GM19328 (cell line): ENCODE results near the gene SLC29A4.
"Not testable (repeated sequence)": the region's sequence is repeated elsewhere in the genome, so short reads cannot be mapped to it uniquely, and the experiment has no call there.

Experiments used
- ATAC-seq: cut with Tn5 transposase; IDR thresholded peaks from one replicate; pipeline ENCODE4 v1.9.1; 2021; ENCODE audit warnings: mild to moderate bottlenecking, moderate library complexity; ENCODE audit not compliant: unreplicated experiment

SLC29A4 gene

DNA sequence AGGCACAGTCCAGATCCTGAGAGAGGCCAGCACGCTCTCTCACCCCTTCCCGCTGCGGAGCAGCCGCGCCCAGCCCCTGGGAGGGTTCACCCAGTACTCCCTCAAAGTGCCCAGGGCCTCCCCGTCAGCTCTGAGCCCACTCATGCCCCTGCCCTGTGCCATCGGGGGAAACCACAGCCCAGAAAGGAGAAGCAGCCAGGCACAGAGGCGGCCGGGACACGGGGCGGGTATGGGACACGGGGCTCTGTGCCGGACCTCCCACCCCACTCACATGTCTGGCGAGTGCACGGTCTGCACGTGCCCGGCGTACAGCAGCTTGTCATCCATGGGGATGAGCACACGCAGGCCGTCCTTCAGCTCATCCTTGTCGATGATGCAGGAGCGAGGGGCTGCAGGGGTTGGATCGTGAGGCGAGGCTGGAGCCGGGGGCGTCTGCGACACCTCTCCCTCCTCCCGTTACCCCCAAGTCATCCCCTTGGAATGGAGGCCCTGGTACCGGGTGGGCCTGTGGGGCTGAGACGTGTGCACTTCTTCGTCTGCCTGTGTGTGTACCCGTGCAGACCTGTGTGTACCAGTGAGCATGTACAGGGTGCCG is 38.2 kb downstream of the SLC29A4 start:
- no peak for ATAC-seq

DNA sequence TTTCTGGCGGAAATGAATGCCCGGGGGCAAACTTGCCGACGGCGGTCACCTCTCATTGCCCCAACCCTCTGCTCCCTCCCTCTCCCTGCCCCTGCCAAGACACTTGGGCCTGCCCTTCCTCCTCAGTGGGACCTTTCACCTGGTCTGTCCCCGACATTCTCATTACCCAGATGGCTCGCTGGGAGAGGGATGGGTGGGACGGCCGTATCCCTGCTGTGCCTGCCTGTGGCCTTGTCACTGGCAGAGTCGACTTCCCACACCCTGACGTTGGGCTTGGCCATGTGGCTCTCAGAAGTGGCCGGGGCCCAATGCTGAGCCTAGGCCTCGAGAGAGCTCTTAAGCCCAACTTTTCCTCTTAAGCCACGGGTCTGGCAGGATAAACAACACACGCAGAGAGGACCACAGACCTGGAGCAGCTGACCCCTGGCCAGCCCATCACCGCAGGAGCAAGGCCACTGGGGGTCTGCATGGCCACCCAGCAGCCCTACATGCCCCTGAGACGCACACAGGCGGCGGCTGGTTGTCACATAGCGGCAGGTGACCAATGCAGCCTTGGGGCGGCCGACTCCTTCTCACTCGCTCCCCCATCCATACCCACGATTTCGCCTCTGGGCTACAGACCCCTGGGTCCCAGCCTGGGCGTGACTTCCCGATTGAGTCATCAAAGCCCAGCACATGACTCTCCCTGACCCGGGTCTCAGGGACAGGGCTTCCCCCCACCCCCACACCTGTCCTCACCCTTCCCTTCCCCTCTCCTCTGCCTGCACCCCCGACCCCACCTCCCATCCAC is 40.1 kb downstream of the SLC29A4 start:
- no peak for ATAC-seq

GRCh38 chr7:5323800-5324781 is 41.3 kb downstream of the SLC29A4 start:
- not testable (repeated sequence) for ATAC-seq

- no peak for ATAC-seq
Measured at GRCh38 chr7:5324961-5325360, 42.2 kb downstream of the SLC29A4 start.

GRCh38 chr7:5330288-5330687 is 47.5 kb downstream of the SLC29A4 start:
- no peak for ATAC-seq

GRCh38 chr7:5332579-5332978 is 49.8 kb downstream of the SLC29A4 start:
- ATAC-seq = no peak

DNA sequence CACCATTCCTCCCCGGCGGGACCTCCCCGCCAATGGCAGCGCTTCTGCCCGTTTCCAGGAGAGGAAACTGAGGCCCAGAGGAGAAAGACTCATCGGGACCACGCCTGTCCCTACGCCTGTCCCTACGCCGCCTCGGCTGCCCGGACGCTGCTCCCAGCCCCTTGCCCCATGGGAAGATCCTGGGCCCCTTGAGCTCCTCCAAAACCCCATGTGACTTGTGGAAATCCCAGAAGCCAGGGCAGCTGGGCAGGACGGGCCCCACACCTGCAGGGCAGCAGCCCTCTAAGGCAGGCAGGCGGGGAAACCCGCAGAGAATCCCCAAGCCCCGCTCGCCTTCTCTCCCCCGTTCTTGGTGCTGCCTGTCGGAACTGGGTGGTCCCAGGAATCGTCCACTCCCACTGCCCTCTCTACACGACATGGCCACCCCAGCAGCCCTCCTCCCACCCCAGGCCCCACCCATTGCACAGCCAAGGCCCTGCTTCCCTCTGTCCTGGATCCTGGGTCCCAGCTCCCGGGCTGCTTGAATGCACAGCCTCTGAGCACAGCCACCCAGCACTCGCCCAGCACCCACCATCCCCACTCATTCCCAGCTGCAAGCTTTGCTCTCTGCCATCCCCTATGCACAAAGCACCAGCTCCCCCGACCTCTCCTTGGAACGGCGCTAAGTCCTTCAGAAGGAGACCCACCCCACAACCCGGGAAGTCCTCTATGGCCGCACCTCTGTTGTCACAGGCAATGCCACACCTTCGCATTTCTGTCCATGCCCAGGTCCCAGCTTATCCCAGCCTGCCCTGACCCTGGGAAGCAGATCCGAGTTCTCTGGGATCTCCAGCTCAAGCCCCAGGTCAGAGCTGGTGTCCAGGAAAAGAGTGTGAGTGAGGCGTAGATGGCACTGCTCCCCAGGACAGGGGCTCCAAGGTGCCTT is 50.6 kb downstream of the SLC29A4 start:
- no peak for ATAC-seq

- ATAC-seq = no peak
Measured at GRCh38 chr7:5334671-5335070, 51.9 kb downstream of the SLC29A4 start.

GRCh38 chr7:5337047-5337446 is 54.3 kb downstream of the SLC29A4 start:
- no peak for ATAC-seq

DNA sequence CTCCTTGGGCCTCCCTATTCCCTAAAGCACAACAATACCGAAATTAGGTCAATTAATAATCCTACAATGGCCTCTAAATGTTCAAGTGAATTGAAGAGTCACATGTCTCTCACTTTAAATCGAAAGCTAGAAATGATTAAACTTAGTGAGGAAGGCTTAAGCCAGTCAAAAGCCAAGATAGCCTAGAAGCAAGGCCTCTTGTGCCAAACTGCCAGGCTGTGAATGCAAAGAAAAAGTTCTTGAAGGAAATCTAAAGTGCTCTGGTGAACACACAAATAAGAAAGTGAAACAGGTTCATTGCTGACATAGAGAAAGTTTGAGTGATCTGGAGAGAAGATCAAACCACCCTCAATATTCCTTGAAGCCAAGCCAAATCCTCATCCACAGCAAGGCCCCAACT is 57.2 kb downstream of the SLC29A4 start:
- no peak for ATAC-seq

DNA sequence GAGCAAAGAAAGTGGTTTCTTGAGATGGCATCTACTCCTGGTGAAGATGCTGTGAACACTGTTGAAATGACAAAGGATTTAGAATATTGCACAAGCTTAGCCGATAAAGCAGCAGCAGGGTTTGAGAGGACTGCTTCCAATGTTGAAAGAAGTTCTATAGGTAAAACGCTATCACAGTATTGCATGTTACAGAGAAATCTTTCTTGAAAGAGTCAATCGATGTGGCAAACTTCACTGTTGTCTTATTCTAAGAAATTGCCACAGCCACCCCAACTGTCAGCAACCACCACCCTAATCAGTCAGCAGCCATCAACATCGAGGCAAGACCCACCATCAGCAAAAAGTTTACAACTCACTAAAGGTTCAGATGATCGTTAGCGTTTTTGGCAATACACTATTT is 59.9 kb downstream of the SLC29A4 start:
- no peak for ATAC-seq

DNA sequence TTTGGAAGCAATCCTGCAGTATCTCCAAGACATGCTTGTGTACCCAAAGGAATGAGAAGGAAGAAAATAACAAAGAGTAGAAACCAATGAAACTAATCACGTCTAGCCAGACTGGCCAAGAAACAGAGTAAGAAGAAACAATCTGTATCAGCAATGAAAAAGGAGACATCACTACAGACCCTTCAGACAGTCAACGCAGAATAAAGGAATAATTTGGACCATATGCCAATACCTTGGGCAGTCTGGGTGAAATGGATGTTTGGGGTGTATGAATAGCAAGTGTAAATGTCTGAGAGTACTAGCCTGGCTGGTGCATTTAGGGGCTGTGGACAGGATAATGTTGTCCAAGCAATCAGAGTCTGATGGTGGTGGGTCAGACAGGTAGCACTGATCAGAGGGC is 61.1 kb downstream of the SLC29A4 start:
- no peak for ATAC-seq

GRCh38 chr7:5344342-5344741 is 61.6 kb downstream of the SLC29A4 start:
- no peak for ATAC-seq

- no peak for ATAC-seq
Measured at GRCh38 chr7:5345171-5345570, 62.4 kb downstream of the SLC29A4 start.

- no peak for ATAC-seq
Measured at GRCh38 chr7:5345671-5346070, 62.9 kb downstream of the SLC29A4 start.

DNA sequence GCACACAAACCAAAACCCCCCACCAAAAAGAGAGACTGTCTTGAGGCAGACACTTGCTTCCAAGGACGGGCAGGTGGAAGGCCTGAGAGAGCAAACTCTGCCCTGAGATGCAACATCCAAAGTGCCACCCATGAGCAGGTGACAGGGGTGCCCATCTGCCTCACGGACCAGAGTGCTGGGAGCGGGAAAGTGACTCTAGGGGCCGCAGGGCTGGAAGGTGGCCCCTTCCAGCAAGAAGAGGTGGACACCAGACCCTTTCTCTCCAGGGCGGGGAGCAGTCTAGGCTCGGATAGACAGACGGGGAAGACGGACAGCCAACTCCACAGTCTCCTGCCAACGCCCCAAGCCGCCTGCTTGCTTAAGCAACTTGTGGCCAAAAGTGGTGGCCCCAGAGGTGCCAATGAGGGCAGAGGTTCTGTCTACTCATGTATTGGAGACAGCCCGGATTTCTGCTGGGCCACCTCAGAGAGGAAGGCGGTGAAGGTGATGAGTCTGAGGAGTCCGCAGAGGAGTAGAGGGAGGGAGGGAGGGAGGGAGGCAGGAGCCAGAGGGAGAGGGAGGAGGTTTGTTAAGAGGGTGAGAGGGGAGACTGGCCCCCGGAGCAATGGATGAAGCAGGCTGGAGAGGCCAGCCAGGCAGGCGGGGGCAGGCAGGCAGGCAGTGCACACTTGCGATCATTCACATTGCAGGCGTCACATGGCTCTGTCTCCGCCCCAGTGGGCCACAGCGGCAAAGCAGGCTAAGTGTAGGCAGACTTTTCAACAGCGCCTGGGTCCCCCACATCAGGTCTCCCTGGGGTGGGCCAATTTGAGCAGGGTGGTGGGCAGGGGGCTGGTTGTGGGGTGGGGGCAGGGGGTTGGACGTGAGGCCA is 65.6 kb downstream of the SLC29A4 start:
- no peak for ATAC-seq

DNA sequence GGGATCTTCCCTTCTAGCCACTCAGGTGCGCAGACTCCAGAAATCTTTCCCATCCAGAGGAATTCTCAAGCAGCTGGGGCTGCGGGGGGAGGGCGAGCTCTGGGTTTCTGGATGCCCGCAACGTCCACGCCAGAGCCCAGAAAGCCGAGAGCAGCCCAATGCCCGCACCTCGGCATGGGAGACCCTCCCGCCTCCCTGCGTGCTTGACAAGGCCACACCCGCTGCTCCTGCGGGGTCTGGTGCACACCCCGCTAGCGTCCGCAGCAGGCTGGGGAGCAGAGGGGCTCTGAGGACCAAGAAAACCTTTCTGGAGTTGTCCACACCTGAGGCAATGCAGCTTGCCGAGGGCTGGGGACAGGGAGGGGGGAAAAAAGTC is 66.2 kb downstream of the SLC29A4 start:
- ATAC-seq = no peak

GRCh38 chr7:5349437-5350173 is 66.9 kb downstream of the SLC29A4 start:
- no peak for ATAC-seq

DNA sequence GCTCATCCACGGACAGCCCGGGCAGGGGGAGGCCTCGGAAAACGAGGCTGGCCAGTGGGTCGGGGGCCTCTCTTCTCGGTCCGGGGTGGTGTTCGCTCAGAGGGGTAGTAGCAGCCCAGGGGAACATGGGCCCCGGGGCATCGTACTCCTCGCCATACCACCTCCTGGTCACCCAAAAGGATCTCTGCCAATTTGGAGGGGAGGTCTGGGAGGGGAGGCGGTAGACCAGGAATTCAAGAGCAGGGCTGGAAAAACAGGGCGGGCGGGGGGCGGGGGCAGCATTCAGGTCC is 67.4 kb downstream of the SLC29A4 start:
- ATAC-seq = no peak
